IMR-90 (cell line): Measurements from ENCODE around the gene DNAH17. TPM values are rescaled to one million over a fixed set of nuclear protein-coding genes. Genes with fewer than 3 reads are reported as not detected.

Experiments
- ATAC-seq: fragments of 200-7000 bp; cut with Tn5 transposase; 2 replicates; pipeline ENCODE4 v1.9.1; 2020; ENCODE audit warnings: low read depth, mild to moderate bottlenecking, moderate library complexity
- BruUV-seq: library from RNA; stranded (reverse); fragments of 400-500 nt; replicated peaks from 2 replicates; lab custom pipeline; 2021; lab: Mats Ljungman, UMichigan
- CTCF ChIA-PET: fragments of 300-600 bp; formaldehyde crosslinking; extraction: SDS; loops from one replicate; lab custom pipeline; 2021; ENCODE audit warnings: antibody characterized with exemption; lab: Yijun Ruan, JAX
- POLR2A ChIA-PET: fragments of 300-600 bp; sonication (Branson Sonifier 250); formaldehyde crosslinking; loops from one replicate; lab custom pipeline; 2022; ENCODE audit warnings: antibody characterized with exemption; ENCODE audit not compliant: unreplicated experiment; lab: Charles Lee
- DNase-seq: peaks from one replicate; pipeline ENCODE4 v3.0.0; 2013
- H2AFZ ChIP-seq: replicated peaks from 2 replicates; pipeline ENCODE3; 2013; ENCODE audit warnings: low read length, mild to moderate bottlenecking; ENCODE audit not compliant: poor library complexity
- H2AK5ac ChIP-seq: 2 replicates; pipeline ENCODE4 v1.6.1; 2013; ENCODE audit warnings: low read depth, low read length, inconsistent platforms
- H2AK9ac ChIP-seq: replicated peaks from 2 replicates; pipeline ENCODE3; 2013; ENCODE audit warnings: mild to moderate bottlenecking, low read depth, low read length, moderate library complexity; ENCODE audit not compliant: poor library complexity
- H2BK120ac ChIP-seq: 2 replicates; pipeline ENCODE4 v1.6.1; 2013; ENCODE audit warnings: low read depth, low read length, inconsistent platforms
- H2BK15ac ChIP-seq: 3 replicates; pipeline ENCODE4 v1.6.1; 2013; ENCODE audit warnings: low read depth, low read length, inconsistent platforms
- H2BK20ac ChIP-seq: 2 replicates; pipeline ENCODE4 v1.6.1; 2013; ENCODE audit warnings: low read depth, mild to moderate bottlenecking, inconsistent platforms, low read length, moderate library complexity
- H2BK5ac ChIP-seq: 2 replicates; pipeline ENCODE4 v1.6.1; 2013; ENCODE audit warnings: mild to moderate bottlenecking, low read depth, low read length, inconsistent platforms; ENCODE audit not compliant: poor library complexity, severe bottlenecking
- H3K14ac ChIP-seq: replicated peaks from 2 replicates; pipeline ENCODE4 v1.6.1; 2013; ENCODE audit warnings: low read depth, low read length, inconsistent platforms
- H3K18ac ChIP-seq: 2 replicates; pipeline ENCODE4 v1.6.1; 2013; ENCODE audit warnings: low read depth, low read length, control low read depth
- H3K23ac ChIP-seq: 2 replicates; pipeline ENCODE4 v1.6.1; 2013; ENCODE audit warnings: low read depth, low read length, inconsistent platforms
- H3K27ac ChIP-seq: 2 replicates; pipeline ENCODE4 v1.5.1; 2013; ENCODE audit warnings: mild to moderate bottlenecking, control low read depth, low read length; ENCODE audit not compliant: insufficient read depth
- H3K27me3 ChIP-seq: 2 replicates; pipeline ENCODE4 v1.6.1; 2013; ENCODE audit warnings: low read length; ENCODE audit not compliant: control insufficient read depth, insufficient read depth
- H3K36me3 ChIP-seq: 2 replicates; pipeline ENCODE4 v1.6.1; 2013; ENCODE audit warnings: low read length, mixed read lengths; ENCODE audit not compliant: control insufficient read depth, insufficient read depth
- H3K4ac ChIP-seq: 2 replicates; pipeline ENCODE4 v1.6.1; 2013; ENCODE audit warnings: low read depth, low read length, inconsistent platforms
- H3K4me1 ChIP-seq: 2 replicates; pipeline ENCODE4 v1.6.1; 2013; ENCODE audit warnings: low read length, mixed read lengths; ENCODE audit not compliant: control insufficient read depth, insufficient read depth
- H3K4me2 ChIP-seq: 2 replicates; pipeline ENCODE4 v1.6.1; 2013; ENCODE audit warnings: low read depth, mild to moderate bottlenecking, control low read depth, low read length, moderate library complexity
- H3K4me3 ChIP-seq: 2 replicates; pipeline ENCODE4 v1.5.1; 2013; ENCODE audit warnings: low read depth, mild to moderate bottlenecking, control low read depth, low read length, moderate library complexity; ENCODE audit not compliant: insufficient read depth
- H3K56ac ChIP-seq: 2 replicates; pipeline ENCODE4 v1.6.1; 2013; ENCODE audit warnings: low read length, inconsistent platforms; ENCODE audit not compliant: insufficient read depth; ENCODE audit errors: extremely low read depth
- H3K79me1 ChIP-seq, 2 experiments: 2 replicates each; pipeline ENCODE4 v1.6.1; 2013; ENCODE audit warnings: low read length in 2 of 2, inconsistent platforms in 1 of 2, low read depth in 1 of 2
- H3K9ac ChIP-seq: 2 replicates; pipeline ENCODE4 v1.6.1; 2013; ENCODE audit warnings: low read depth, low read length, control low read depth
- H3K9me1 ChIP-seq: 2 replicates; pipeline ENCODE4 v1.6.1; 2013; ENCODE audit warnings: low read length, inconsistent platforms; ENCODE audit not compliant: insufficient read depth
- H3K9me3 ChIP-seq: 2 replicates; pipeline ENCODE4 v1.6.1; 2013; ENCODE audit warnings: low read length; ENCODE audit not compliant: control insufficient read depth, insufficient read depth
- H4K20me1 ChIP-seq: 2 replicates; pipeline ENCODE4 v1.6.1; 2013; ENCODE audit warnings: low read length, inconsistent platforms; ENCODE audit not compliant: insufficient read depth
- H4K5ac ChIP-seq: 2 replicates; pipeline ENCODE4 v1.6.1; 2013; ENCODE audit warnings: mild to moderate bottlenecking, low read depth, low read length, control low read depth
- H4K8ac ChIP-seq, 2 experiments: 2 replicates each; pipeline ENCODE4 v1.6.1; 2013; ENCODE audit warnings: low read depth in 2 of 2, low read length in 2 of 2, control low read depth in 1 of 2, inconsistent platforms in 1 of 2
- H4K91ac ChIP-seq: 2 replicates; pipeline ENCODE4 v1.6.1; 2013; ENCODE audit warnings: low read depth, low read length, inconsistent platforms; ENCODE audit not compliant: insufficient read depth
- NFE2L2 ChIP-seq: fragments of 150-350 bp; IDR thresholded peaks from 2 replicates; pipeline ENCODE4 v1.6.1; 2016; ENCODE audit warnings: low read depth, mild to moderate bottlenecking, low read length
- RAD21 ChIP-seq: IDR thresholded peaks from 2 replicates; pipeline ENCODE4 v1.6.1; 2012; ENCODE audit warnings: low read length, improper control_type of control experiment
- RCOR1 ChIP-seq: IDR thresholded peaks from 2 replicates; pipeline ENCODE4 v1.6.1; 2012; ENCODE audit warnings: mild to moderate bottlenecking, low read length, improper control_type of control experiment; ENCODE audit not compliant: insufficient replicate concordance
- WGBS, 2 experiments: methylation state at CpG; one replicate each; pipeline versions ENCODE4 v1.1.5 to v1.1.7; 2013; ENCODE audit warnings: missing lambda C conversion rate in 2 of 2; ENCODE audit not compliant: insufficient read length in 1 of 2; ENCODE audit errors: extremely low coverage in 2 of 2; 5-methylcytosine and 5-hydroxymethylcytosine counted together
- dilution Hi-C: fragments of 300-500 bp; cut with HindIII; formaldehyde crosslinking; loops from one replicate; pipeline ENCODE4 v1.14.3; 2018; ENCODE audit warnings: low sequenced_read_pairs; ENCODE audit not compliant: unreplicated experiment
- in situ Hi-C: fragments of 300-500 bp; cut with MboI; formaldehyde crosslinking; loops from 3 replicates; pipeline ENCODE4 v1.14.3; 2019; ENCODE audit warnings: low sequenced_read_pairs, inconsistent platforms, mixed read lengths
- intact Hi-C: fragments of 100-400 bp; cut with micrococcal nuclease; formaldehyde crosslinking; loops from 2 replicates; pipeline ENCODE4 v1.10.0; 2022
- polyA plus RNA-seq, 3 experiments: library from polyadenylated mRNA; depleted of rRNA; stranded (reverse); fragments of >200 nt; gene quantifications; 2 replicates each; pipeline ENCODE4 v1.2.3, GENCODE V29; 2012; ENCODE audit warnings: low replicate concordance in 1 of 3
- total RNA-seq: library from RNA; depleted of rRNA; stranded (reverse); fragments of >200 nt; gene quantifications from 2 replicates; pipeline ENCODE4 v1.2.3, GENCODE V29; 2012
- TF ChIP-seq, protein P1 (sequence below): fragments of 150-350 bp; IDR thresholded peaks from 2 replicates; pipeline ENCODE4 v1.6.1; 2017; ENCODE audit warnings: mild to moderate bottlenecking, antibody characterized with exemption, low read length, low read depth

The DNAH17 gene
- total and polyA plus RNA-seq, 2 of the 4 experiments (the other 2 are of a cell fraction) = not detected

DNA sequence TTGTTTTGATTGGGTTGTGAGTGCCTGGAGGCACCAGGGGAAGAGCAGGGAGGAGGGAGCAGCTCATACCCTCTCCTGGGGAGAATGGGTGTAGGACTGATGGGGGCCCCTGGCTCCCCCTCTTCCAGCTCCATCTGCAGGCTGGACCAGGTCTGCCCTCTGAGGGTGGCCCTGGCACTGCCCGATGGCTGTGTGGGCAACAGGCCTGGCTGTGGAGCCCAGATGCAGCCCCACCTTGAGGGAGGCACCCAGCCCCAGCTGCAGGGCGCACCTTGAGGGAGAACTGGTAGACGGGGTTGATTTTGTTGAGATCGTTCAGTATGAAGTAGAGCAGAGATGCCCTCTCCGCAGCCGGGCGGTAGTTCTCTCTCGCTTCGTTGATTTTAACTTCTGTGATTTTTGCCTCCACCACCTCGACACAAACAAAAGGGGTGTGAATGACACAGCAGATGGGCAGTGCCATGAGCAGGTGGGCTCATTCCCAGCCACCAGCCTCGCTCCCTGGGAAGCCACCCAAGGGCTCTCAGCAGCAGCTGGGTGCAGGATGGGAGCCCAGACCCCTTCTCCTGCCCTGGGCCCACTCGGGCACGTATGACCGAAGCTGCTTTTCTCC lies 127.1 kb downstream of the DNAH17 start:
- no peaks in the 10 kb centered on the region for H4K20me1 ChIP-seq
- in situ Hi-C loops = no loop called here
- WGBS, 2 experiments = 83% methylated on average over 4 of the region's 14 CpGs; no CpG with 5 or more reads in 1 of the 2 experiments

More for the DNA sequence above, 127.1 kb downstream of the DNAH17 start:
- CTCF ChIA-PET = no interaction called here
- no peak for TF ChIP-seq NFE2L2
- TF ChIP-seq RAD21 = no peak
- TF ChIP-seq, protein P1, sequence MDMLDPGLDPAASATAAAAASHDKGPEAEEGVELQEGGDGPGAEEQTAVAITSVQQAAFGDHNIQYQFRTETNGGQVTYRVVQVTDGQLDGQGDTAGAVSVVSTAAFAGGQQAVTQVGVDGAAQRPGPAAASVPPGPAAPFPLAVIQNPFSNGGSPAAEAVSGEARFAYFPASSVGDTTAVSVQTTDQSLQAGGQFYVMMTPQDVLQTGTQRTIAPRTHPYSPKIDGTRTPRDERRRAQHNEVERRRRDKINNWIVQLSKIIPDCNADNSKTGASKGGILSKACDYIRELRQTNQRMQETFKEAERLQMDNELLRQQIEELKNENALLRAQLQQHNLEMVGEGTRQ = no peak
- TF ChIP-seq RCOR1 = no peak
- peaks cover 13% of the 10 kb centered on the region; the same call in 1 of the 2 replicates for H3K27me3 ChIP-seq
- no peak overlapping the region for H2BK15ac ChIP-seq
- H3K4ac ChIP-seq = no peak overlapping the region
- no peak overlapping the region for H2AK9ac ChIP-seq
- H3K9me1 ChIP-seq = no peaks in the 10 kb centered on the region
- no peak overlapping the region for H4K8ac ChIP-seq
- H3K9ac ChIP-seq = no peak overlapping the region
- H3K9me3 ChIP-seq = peaks cover 2% of the 10 kb centered on the region; the same call in 1 of the 2 replicates
- no peak overlapping the region for H3K27ac ChIP-seq
- no peak overlapping the region for H3K23ac ChIP-seq
- H4K91ac ChIP-seq = no peak overlapping the region; the same call in 1 of the 2 replicates
- no peaks in the 10 kb centered on the region; the same call in 1 of the 2 replicates for H3K4me1 ChIP-seq
- H2AK5ac ChIP-seq = no peak overlapping the region; the same call in 1 of the 2 replicates
- H3K36me3 ChIP-seq = no peaks in the 10 kb centered on the region
- no peak overlapping the region for H3K4me3 ChIP-seq
- H3K14ac ChIP-seq = no peak overlapping the region
- DNase-seq (no peak), ATAC-seq (no peak)
- POLR2A ChIA-PET = no interaction called here
- no peak overlapping the region for H3K4me2 ChIP-seq
- no peaks in the 10 kb centered on the region for H3K79me1 ChIP-seq
- no peak overlapping the region for H3K56ac ChIP-seq
- no peak overlapping the region for H3K18ac ChIP-seq
- H4K5ac ChIP-seq = no peak overlapping the region
- no peak overlapping the region for H2BK120ac ChIP-seq
- intact Hi-C loops (no loop called here), dilution Hi-C loops (no loop called here)
- no peak overlapping the region for H2BK5ac ChIP-seq
- no peak overlapping the region for H2AFZ ChIP-seq
- no peak overlapping the region for H2BK20ac ChIP-seq
- BruUV-seq = no TSS peak
